Mammary epithelial cell (primary cell): ENCODE measurements around the gene MTCH1.

ENCODE experiments used
- CTCF ChIP-seq, 2 donors: IDR thresholded peaks in 1 of 2; conservative IDR thresholded peaks in 1 of 2; 2 replicates each; pipeline ENCODE4 v1.5.1; 2011 to 2012; ENCODE audit warnings: inconsistent platforms in 2 of 2, low read length in 2 of 2, mild to moderate bottlenecking in 2 of 2, control low read depth in 1 of 2, low read depth in 1 of 2; ENCODE audit not compliant: insufficient read depth in 1 of 2; ENCODE audit errors: extremely low read depth in 1 of 2
- EZH2 ChIP-seq: IDR thresholded peaks from 2 replicates; pipeline ENCODE4 v1.6.1; 2012; ENCODE audit warnings: low read length, inconsistent platforms, borderline replicate concordance

GRCh38 chr6:36924778-36925374, 61.1 kb downstream of the MTCH1 start:
- TF ChIP-seq CTCF (conservative IDR thresholded peaks at IDR 0.05 in 1 of 2, IDR thresholded peaks at IDR 0.05 in 1 of 2; ENCODE audit: extremely low read depth in 1 of 2, insufficient read depth in 1 of 2, low read depth in 1 of 2, low read length in 2 of 2) = no peak
- no peak for TF ChIP-seq EZH2
